Activated T-cell treated with anti-CD3 and anti-CD28 coated beads, Interleukin-2, amount 50 U/mL, for 48 hours (primary cell): ENCODE results near the gene NTRK2.

Source experiments
- DNase-seq, 2 experiments: peaks; one replicate each; pipeline ENCODE4 v3.0.0-alpha.2; 2020

The NTRK2 gene

DNA sequence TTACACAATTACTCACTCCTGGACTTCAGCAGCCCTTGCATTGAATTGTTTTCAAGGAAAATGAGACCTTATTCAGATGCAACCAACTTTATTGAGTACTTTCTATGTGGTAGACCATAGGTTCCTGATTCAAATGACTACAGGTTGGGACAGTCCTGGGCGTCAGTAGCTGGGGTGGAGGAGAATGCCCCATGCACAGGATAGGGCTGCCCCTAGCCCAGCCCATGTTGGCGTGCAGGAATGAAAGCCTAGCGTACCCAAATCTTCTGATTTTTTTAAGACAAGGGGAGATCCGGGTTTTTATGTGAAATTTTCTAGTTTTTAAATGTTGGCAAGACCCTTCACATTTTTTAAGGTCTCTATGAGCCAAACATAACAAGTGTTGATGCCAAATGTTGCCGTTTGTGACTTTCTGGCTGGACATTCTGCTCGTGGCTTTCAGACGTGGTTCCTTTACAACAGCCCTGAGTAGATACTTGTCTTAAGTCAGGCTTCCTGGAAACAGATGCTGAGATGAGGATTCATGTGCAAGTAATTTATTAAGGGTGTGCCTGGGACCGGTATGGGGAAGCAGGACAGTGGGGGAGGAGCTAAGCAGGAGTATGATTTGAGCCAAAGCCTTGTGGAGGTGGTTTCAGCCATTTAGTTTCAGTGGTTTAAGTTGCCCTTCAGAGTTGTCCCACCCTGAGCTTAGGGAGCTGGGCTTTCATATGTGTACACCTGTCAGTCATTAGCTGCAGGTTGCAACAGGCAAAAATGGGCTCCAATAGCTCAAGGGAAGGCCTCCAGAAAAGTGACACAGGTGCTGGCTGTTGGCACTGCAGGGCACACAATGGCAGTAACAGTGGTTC is 154.1 kb downstream of the NTRK2 start:
- no peak for DNase-seq

DNA sequence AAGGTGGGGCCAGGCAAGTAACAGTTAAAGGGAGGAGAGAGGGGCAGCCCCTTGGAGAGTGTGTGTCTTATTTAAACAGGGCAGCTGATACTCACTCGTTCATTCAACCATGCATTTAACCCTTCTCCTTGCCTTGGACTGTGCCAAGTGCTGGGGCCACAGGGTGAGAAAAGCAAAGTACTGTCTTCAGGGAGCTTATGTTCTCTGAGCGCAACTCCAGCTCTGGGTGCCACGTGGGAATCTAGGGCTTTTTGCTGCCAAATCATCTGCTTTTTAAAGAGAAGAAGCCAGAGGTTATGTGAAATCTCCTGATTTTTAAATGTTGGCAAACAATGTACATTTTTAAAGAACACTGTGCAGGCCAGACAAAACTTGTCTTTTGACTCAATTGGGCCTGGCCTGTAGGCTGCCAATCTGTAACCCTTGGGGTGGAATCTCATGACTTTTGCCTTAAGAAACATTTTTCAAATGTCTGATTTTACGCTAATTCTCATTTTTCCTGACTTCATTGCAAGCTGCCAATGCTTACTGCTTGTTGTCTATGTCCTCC is 157.8 kb downstream of the NTRK2 start:
- no peak for DNase-seq

GRCh38 chr9:84828046-84828445 is 158.5 kb downstream of the NTRK2 start:
- DNase-seq = no peak

DNA sequence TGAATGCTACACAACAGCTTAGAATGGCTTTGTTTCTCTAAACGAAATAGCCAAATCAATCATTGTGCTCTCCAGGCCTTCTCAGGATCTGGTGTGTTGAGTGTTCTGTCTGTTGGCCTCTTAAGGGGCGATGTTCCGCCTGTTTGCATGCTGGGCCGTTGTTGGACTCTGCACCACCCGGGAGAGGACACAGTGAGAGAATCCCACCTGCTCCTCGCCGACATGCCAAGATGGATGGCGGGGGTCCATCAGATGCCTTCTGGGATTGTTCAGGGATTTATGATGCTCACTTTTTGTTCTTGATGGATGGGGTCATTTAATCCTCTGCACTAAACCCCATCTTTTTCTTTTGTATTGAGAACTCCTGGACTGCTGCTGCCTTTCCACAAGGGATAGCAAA is 159.9 kb downstream of the NTRK2 start:
- no peak for DNase-seq

GRCh38 chr9:84829997-84830696 is 160.6 kb downstream of the NTRK2 start:
- no peak for DNase-seq

DNA sequence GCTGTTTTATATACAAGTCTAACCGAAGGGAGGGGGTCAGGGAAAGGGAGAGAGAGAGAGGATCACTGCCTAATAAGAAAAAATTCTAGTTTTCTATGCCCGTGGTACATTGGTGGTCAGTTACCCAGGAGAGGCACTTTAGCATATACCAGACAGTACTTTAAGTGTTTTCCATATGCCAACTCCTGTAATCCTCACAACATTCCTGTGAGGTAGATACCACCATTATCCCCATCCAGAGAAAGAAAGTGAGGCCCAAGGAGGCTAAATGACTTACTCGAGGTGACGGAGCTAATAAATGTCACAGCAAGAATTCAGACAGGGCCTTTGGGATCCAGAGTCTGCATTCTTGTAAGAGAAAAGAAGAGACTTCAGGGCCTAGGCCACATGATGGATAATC is 161.8 kb downstream of the NTRK2 start:
- no peak for DNase-seq

DNA sequence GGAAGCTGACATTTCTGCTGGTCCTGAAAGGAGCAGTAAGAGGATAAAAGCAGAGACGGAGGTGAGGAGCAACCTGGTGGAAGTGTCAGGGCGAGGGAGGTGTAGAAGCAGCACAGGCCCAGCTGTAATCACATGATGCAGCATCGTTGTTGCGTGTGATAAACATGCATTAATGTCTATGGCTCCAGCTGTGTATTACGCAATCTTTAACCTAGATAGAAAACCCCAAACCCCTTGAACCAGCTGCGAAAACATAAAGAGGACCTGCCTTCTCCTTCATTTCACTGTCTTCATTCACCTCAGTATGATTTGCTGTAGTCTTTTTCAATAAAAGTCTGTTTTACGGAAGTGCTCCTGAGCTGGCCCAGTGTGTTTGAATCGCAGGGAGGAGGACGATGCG is 162.9 kb downstream of the NTRK2 start:
- DNase-seq = no peak

DNA sequence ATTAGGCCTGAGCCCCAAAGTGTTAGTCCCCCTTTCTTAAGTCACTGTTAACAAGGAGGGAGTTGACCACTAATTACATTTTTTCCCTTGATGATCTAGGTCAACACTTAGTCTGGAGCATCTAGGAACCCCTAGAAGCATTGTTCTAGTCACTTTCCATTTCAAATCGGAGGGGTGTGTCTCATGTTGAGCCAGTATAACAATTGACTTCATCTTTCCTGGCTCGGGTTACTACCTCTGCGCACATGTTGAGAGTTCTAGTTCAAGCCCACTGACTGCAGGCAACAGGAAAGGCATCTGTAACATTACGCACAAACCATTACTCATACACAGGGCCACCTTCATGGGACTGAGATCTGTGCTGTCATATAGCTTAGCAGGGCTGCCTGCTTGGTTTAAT is 164.9 kb downstream of the NTRK2 start:
- no peak for DNase-seq

DNA sequence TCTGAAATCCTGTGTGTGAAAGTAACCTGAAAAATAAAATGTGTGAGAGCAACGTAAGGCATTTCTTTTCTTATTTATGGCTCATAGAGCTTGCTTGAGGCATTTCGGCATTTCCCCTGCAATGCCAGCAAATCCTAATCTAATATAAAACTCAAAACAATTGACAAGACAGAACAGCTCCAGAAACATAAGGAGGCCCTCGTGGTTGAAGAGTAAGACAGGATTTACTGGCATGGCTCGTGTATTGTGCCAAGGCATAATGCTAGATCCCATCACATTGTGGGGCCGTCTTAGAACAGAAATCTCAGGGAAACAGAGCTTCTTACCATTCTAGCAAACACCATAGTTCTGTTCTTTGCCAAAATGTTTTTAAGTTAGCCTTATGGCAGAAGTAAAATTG is 166.2 kb downstream of the NTRK2 start:
- no peak for DNase-seq

DNA sequence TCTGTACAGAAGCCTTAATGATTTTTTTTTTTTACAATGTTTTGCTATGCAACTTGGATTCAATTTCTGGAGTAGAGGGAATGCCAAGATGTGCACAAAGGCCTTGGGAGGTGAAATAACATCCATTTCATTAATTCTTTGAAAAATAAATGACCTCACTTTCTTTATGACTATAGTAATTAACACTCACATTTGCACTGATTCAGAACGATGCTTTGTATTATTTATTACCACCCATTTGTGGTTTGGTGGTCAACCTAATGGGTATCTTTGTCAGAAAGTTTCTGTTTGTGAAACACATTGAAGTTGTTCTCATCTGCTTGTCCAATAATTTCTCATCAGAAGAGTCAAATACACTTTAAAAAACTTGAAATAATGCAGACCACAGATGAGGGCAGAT is 169.3 kb downstream of the NTRK2 start:
- no peak for DNase-seq

DNA sequence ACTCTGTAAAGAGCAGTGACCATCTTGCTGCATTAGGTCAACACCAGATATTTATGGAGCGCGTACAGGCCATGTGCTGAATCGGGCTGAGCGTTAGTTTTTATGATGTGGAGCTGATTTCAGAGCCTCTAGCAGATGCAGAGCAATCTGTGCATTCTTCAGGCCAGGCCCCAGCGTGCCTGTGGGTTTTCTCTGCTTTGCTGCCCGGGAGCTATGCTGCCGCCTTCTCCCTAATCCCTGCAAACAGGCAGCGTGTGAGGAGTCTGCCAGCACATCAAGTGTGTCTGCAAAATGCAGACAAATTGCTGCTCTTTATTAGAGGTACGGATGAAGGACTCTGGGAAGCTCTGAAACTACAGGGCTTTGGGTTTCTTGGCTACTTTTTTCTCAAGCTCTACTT is 170.0 kb downstream of the NTRK2 start:
- no peak for DNase-seq

DNA sequence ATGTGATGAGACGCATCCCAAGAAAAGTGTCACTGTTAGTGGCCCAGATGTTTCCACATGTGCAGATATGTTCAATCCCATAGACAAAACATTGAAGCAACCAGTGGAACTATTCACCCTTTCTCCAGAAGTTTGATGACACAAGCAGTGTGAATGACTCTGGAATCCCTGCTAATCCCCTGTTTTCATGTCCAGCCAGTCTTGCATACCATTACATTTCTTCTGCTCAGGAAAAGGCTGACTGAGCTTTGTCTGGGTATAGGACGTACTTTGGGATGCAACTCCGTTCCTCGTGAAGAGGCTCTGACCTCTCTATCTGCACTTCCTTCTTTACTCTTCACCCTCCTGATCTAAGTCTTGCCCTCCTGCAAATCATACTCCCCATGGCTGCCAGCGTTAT is 172.4 kb downstream of the NTRK2 start:
- DNase-seq = no peak

- no peak for DNase-seq
These were observed 173.8 kb downstream of the NTRK2 start for GRCh38 chr9:84843175-84843824.

- no peak for DNase-seq
These were observed 176.7 kb downstream of the NTRK2 start for GRCh38 chr9:84845956-84846900.

DNA sequence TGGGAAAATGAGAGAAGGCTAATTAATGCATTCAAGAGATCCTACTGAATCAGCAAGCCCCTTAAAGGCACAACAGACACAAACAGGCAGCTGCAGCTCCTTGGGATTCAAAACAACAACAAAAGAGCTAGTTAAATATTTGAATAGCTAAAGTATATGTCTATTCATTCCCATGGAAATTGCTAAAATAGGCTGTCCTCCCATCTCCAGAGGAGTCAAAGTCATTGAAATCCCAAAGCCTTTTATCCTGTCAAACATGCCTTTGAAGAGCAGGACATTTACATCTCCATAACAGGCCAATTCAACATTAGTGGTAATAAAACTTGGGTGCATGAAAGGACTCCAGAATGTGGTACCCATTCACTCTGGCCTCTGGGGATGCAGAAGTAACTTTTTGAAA is 177.4 kb downstream of the NTRK2 start:
- no peak for DNase-seq

DNA sequence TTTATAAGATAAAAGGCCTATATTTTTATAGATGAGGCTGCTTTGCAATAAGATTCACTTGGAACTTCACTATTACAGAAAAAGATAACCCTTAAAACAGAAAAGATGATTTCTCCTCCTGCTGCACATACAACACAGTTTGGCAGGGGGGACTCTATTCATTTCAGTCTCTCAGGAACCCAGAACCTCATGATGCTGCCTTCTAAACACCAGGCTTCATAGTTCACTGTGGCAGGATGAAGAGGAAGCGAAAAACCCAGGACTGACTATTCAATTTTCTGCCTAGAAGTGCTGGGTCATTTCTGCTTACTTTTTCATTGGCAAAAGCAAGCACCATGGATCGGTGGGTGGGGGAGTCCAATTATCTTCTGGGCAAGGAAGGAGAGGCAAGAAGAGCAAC is 179.5 kb downstream of the NTRK2 start:
- no peak for DNase-seq

DNA sequence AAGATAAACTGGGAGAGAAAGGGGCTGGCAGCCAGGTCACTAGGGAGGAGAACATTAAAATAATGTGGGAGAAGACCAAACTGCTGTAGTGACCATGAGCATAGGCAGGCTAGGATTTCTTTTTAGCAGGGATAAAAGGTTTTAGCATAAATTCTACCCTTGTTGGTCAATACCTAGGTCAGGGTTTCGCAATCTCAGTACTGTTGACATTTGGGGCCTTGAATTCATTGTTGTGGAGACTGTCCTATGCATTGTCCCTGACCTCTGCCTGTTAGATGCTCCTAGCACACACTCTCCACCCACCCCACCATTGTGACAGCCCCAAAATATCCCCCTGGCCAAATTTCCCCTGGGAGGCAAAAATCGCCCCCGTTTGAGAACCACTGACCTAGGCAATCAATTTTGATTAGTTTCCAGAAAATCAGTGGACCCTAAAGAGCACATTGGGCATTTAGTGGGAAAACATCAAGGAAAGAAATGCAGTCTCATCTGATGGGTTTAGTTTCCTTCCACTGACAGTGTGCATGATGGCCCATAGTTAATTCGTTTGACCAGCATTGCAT is 181.4 kb downstream of the NTRK2 start:
- DNase-seq = no peak

GRCh38 chr9:84851935-84852585 is 182.5 kb downstream of the NTRK2 start:
- DNase-seq = no peak

DNA sequence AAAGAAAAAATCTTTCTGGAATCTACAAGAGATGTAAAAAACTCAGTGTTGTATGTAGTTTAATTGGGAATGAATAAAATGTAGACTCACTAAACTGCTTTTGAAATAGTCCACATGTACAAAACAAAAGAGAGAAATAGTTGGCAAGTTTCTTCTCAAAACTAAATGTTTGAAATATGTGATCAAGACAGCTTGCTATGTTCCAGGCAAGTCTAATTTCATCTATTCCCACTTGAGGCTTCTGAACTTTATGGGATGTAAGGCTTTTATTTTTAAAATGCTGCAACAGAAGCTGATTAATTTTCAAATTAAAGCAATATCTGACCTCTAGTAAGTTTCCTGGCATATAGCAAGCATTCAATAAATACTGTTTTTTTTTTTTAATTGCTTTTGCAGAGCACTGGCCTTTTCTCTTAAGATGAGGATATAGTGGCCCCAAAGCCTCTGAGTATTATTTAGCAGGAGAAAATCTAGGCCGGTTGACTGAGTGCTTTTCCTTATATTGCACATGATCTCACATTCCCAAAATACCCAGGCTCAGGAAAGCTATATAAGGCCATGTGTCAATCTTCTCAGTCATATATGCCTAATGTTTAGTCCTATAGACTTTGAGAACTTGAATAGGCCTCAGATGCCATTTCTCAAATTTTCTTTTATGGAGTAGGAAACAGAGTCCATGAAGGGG is 183.2 kb downstream of the NTRK2 start:
- DNase-seq = no peak

DNA sequence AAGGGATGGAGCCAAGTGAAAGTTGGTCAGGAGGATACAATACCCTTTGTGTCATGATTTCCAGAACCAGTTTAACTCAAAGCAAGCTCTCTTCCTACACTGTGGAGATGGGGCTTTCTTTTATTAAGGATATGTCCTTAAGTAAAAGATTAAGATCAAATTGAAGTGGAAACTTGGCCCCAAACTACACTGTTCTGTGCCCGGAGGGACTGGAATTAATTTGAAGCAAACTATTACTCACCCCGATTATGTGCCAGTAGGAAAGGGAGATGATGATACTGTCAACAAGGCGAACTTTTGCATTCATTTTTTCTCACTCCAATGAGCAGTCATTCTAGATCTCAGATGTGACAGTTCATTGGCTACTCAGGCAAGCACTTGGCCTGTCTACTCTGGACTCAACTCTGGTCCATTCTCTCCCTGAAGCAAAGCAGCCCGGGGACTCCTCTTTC is 186.7 kb downstream of the NTRK2 start:
- DNase-seq = no peak

GRCh38 chr9:84857211-84857610 is 187.7 kb downstream of the NTRK2 start:
- no peak for DNase-seq
